ENCODE measurements around the gene PCSK9.
"Not testable (repeated sequence)": the region's sequence is repeated elsewhere in the genome, so short reads cannot be mapped to it uniquely, and the experiment has no call there.

Gene PCSK9

DNA sequence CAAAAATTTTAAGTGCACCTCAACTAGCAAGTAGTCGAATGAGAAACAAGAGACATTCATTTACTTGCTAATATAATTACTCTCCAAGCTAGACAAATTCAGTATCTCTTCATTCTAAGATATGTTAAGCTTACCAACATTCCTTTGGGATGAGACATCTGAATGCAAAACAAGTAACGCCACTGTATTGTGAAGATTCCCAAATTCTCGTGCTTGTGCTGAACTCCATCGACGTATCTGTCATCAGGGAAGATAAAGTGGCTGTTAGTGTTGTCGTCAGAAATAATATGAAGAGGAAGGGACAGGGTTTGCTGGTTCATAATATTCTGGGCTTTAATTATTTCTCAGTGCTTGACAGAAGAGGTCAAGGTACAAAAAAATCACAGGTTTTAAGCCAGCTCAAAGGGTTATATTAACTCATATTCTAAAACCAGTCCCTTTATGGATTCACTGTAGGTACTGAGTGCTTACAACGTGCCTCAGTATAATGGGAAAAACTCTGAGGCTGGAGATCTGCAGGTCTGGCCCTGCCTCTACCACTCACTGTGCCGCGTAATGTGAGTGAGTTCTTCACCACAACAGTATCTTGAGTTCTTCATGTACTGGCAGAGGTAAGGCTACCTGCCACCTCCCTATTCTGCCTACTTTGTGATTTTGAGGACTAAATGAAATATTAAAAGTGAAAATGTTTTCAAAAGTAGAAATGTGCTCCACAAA, 42.0 kb downstream of the PCSK9 start:
- no peak for DNase-seq (ENCODE audit: low spot score)

DNA sequence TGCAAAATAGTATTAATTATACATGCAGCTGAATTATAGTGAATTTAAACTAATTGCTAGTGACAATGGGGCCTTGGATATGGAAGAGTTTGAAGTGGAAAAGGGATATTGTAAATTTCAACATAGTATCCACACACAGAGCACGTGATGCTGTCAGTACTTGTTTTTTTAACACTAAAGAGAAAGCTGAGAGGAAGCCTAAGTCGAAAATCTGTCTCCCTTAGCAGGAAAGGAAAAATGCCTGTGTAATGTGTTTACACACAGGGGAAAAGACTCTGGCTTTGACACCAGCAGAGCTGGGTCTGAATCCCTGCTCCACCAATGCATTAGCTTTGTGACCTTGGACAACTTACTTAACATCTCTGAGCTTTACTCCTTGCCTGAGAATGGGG, 42.6 kb downstream of the PCSK9 start:
- DNase-seq (ENCODE audit: low spot score): no peak

DNA sequence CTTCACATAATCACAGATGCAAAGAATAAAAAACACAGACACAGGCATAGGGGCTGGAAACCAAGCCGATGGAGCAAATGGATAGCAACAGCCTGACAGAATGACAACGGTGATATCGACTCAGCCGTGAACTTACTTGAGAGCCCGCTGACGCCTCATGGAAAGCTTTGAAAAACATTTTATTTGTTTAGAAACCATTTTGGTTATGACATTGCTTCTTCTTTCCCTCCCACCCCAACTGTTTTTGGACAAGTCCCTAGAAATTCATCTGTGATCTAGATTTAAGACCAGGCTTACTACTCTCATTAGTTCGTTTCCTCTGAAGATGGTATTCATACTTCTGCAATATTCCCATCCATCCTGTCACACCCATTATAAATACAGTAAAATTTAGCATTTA, 44.9 kb downstream of the PCSK9 start:
- no peak for DNase-seq (ENCODE audit: low spot score)

DNA sequence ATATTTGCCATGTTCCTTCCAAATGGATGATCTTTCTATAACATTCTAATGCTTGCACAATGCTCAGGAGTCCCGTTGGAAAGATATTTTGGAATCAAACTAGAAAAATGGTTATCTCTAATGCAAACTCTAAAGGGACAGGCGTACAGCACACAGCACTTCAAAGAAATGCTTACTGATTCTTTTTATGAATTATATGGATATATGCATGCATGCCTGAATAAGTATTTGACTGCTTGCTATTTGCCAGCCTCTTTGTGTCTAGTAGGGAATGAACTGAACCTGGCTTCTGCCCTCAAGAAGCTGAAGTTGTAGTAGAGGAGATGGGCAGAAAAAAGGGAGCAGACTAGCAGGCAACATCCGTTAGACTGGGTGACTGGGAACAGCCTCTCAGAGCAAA, 48.1 kb downstream of the PCSK9 start:
- no peak for DNase-seq (ENCODE audit: low spot score)

DNA sequence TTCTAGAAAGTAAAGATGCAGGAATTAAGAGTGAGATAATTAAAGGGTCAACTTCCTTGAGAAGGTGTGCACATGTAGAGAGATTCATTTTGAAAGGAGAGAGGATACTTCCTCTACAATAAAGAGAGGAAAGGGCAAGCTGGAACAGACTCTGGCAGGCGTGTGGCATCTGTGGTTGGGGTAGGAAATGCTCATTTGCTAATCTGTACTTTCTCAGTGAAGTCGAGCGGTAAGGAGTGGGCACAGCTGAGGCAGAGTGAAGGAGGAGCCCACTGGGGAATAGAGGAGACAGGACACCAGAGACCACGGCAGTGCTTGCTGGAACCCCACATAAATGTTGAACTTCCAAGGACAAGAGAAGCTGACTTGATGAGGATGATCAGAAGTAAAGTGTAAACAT, 49.1 kb downstream of the PCSK9 start:
- no peak for DNase-seq (ENCODE audit: low spot score)

DNA sequence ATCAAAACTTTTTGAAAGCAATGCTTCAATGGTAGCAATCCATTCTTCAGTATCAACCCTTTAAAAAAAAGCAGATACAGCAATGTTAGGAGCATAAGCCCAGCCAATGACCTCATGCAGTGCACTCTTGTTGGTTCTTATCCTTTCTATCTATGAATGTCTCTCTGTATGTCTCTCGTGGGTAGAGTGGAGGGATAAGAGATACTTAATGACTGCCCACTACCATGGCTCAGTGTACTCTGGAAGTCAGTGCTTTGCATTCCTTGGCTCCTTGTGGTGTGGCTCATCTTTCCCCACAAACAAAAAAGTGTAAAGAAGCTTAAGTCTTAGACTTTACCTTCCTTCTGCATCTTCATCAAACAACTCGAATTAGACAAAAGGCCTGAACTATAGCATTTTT, 50.3 kb downstream of the PCSK9 start:
- no peak for DNase-seq (ENCODE audit: low spot score)

DNA sequence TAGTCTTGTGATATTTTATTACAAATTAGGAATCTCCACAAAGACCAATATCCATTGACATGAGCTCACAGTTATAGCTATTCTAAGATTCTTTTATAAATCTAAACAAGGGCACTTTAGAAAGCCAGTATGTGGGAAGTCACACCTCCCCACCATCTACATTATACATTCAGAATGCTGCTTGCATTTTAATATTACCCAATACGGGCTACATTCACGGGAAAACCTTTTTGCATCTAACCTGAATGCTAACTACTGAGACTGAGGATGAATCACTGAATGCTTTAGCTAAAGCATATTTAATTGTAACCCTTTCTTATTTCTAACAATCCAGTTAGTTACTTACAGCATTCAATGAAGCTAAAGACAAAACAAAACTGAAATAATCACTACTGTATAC, 53.1 kb downstream of the PCSK9 start:
- no peak for DNase-seq (ENCODE audit: low spot score)

DNA sequence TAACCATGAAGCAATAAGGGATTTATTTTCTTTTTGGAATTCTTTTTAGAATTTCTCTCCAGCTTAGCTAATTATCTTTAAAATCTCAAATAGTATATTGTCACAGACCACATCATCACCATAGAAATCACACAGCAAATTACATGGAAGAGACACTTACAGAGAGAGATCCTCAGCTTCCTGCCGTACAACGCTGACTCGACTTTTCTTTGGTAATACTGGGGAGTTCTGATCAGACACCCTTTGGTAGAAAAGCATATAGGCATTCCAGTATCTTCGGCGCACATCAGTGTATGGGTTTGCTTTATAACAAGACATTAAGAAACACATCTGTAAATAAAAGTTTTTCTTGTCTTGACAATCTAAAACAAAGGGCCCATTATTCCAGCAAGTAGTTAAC, 55.7 kb downstream of the PCSK9 start:
- DNase-seq (ENCODE audit: low spot score): no peak

DNA sequence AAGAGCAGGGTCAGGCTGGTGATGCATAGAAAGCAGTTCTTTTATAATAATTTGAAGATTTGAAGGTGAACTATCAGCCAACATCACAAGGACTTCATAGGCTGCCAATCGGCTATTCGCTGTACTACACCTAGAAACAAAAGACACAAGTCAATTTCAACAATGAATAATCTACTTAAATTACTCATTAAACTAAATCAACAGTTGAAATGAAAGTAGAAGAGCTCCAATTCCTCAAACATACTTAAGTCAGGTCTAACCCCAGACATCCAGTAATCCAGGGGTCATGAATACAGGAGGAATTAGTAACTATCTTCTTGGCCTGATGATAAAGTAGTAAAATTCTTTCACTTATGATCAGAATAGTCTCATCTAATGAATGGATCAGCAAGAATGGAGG, 64.5 kb downstream of the PCSK9 start:
- DNase-seq (ENCODE audit: low spot score): no peak

DNA sequence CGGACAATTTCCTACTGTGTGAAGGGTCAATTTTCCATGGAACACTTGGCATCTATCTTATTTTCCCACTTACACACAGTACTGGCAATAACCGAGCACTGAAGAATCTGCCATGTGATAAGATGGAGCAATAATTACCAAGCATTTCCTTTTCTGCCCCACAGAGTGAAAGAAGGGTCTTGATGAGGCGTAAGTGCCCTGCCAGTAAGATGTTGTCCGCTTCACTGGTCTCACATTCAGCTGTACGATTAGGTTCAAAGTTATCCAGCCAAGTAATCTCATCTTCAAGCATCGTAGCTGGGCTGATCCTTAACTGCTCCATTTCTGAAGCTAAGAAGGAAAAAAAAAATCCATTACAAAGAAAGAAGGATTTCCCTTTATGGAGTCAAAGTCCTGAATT, 67.8 kb downstream of the PCSK9 start:
- DNase-seq (ENCODE audit: low spot score): no peak

DNA sequence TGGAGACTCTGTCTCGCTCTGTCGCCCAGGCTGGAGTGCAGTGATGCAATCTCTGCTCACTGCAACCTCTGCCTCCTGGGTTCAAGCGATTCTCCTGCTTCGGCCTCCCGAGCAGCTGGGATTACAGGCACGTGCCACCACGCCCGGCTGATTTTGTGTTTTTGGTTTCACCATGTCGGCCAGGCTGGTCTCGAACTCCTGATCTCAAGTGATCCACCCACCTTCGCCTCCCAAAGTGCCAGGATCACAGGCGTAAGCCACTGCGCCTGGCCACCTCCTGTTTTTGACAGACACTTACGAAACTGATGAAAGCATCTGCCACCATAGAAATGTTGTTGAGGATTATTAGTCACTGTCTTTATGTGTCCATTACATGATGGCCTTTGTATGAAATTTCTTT, 69.7 kb downstream of the PCSK9 start:
- not testable (repeated sequence) for DNase-seq (ENCODE audit: low spot score)
